Stimulated activated CD8-positive, alpha-beta memory T cell treated with anti-CD3 and anti-CD28 coated beads, Interleukin-4, amount 100 ng/mL, for 4 hours (primary cell): ENCODE measurements around the gene CPZ.
"Not testable (repeated sequence)": the region's sequence is repeated elsewhere in the genome, so short reads cannot be mapped to it uniquely, and the experiment has no call there.

ENCODE experiments used
- DNase-seq, 2 donors: peaks; one replicate each; pipeline ENCODE4 v3.0.0-alpha.2; 2020; ENCODE audit warnings: low read depth in 2 of 2, low spot score in 1 of 2

CPZ gene

GRCh38 chr4:8649631-8650361, 57.2 kb downstream of the CPZ start:
- no peak for DNase-seq

GRCh38 chr4:8651661-8652180, 59.2 kb downstream of the CPZ start:
- DNase-seq = no peak

GRCh38 chr4:8652181-8653078, 59.9 kb downstream of the CPZ start:
- no peak for DNase-seq

GRCh38 chr4:8653326-8654000, 60.9 kb downstream of the CPZ start:
- DNase-seq = no peak

- DNase-seq = not testable (repeated sequence)
Observed at GRCh38 chr4:8654139-8654538, 61.6 kb downstream of the CPZ start.

GRCh38 chr4:8655411-8656184, 63.0 kb downstream of the CPZ start:
- DNase-seq = no peak

GRCh38 chr4:8656185-8656517, 63.6 kb downstream of the CPZ start:
- no peak for DNase-seq

- DNase-seq = no peak
Observed at GRCh38 chr4:8656711-8657380, 64.3 kb downstream of the CPZ start.

GRCh38 chr4:8657381-8658088, 65.0 kb downstream of the CPZ start:
- DNase-seq = no peak

GRCh38 chr4:8662776-8663175, 70.2 kb downstream of the CPZ start:
- DNase-seq = no peak

GRCh38 chr4:8664031-8664805, 71.7 kb downstream of the CPZ start:
- no peak for DNase-seq

GRCh38 chr4:8664976-8665375, 72.4 kb downstream of the CPZ start:
- DNase-seq = no peak

- DNase-seq = no peak
Observed at GRCh38 chr4:8665406-8666360, 73.1 kb downstream of the CPZ start.

- no peak for DNase-seq
Observed at GRCh38 chr4:8666581-8666980, 74.0 kb downstream of the CPZ start.
